Endothelial cell of umbilical vein (primary cell): Measurements from ENCODE around the gene KRT78. TPM values are rescaled to one million over a fixed set of nuclear protein-coding genes. Genes with fewer than 3 reads are reported as not detected.

Experiments used
- BruUV-seq: library from RNA; stranded (reverse); fragments of 400-500 nt; replicated peaks from 2 replicates; lab custom pipeline; 2021; lab: Mats Ljungman, UMichigan
- CTCF ChIA-PET: fragments of 300-600, 350-600 bp; sonication (Branson Sonifier 250); formaldehyde crosslinking; loops from one replicate; lab custom pipeline; 2021; ENCODE audit warnings: antibody characterized with exemption, inconsistent platforms; lab: Charles Lee
- POLR2A ChIA-PET: fragments of 300-600, 350-600 bp; sonication (Branson Sonifier 250); formaldehyde crosslinking; loops from one replicate; lab custom pipeline; 2021; ENCODE audit warnings: antibody characterized with exemption, inconsistent platforms; lab: Charles Lee
- DNase-seq: peaks from one replicate; pipeline ENCODE4 v3.0.0-alpha.2; 2011; ENCODE audit warnings: low read depth, low spot score
- FAIRE-seq: peaks from 2 replicates; lab custom pipeline; 2011; peaks lifted over from hg19 to GRCh38; lab: Jason Lieb, UNC
- H2AFZ ChIP-seq: 2 replicates; pipeline ENCODE4 v1.6.0; 2012; ENCODE audit warnings: low read depth, low read length, control low read depth, inconsistent platforms
- H3K27ac ChIP-seq: 2 replicates; pipeline ENCODE4 v1.5.1; 2011; ENCODE audit warnings: low read depth, mild to moderate bottlenecking, control low read depth, low read length, moderate library complexity; ENCODE audit not compliant: insufficient read depth
- H3K27me3 ChIP-seq, 2 experiments: 2 replicates each; pipeline versions ENCODE4 v1.6.0 to v1.6.1; 2011; ENCODE audit warnings: low read length in 2 of 2, mixed read lengths in 1 of 2; ENCODE audit not compliant: control insufficient read depth in 2 of 2, insufficient read depth in 2 of 2
- H3K36me3 ChIP-seq, 2 experiments: 2 replicates in 1 of 2; 3 replicates in 1 of 2; pipeline ENCODE4 v1.5.1; 2011; ENCODE audit warnings: low read length in 2 of 2, mild to moderate bottlenecking in 1 of 2, moderate library complexity in 1 of 2; ENCODE audit not compliant: control insufficient read depth in 2 of 2, insufficient read depth in 2 of 2; ENCODE audit errors: extremely low read depth in 1 of 2
- H3K4me1 ChIP-seq: 3 replicates; pipeline ENCODE4 v1.5.1; 2011; ENCODE audit warnings: mild to moderate bottlenecking, low read length; ENCODE audit not compliant: control insufficient read depth, insufficient read depth; ENCODE audit errors: extremely low read depth
- H3K4me2 ChIP-seq: 2 replicates; pipeline ENCODE4 v1.6.1; 2011; ENCODE audit warnings: low read length, control low read depth, mixed read lengths; ENCODE audit not compliant: insufficient read depth
- H3K4me3 ChIP-seq, 3 experiments: fragments of 200-600 bp in 1 of 3; sonication (generic), shearing (Covaris generic) in 1 of 3; replicated peaks in 1 of 3; 2 replicates each; pipeline ENCODE4 v1.5.1; 2011 to 2016; ENCODE audit warnings: control low read depth in 3 of 3, low read length in 3 of 3, mild to moderate bottlenecking in 2 of 3, inconsistent platforms in 1 of 3, low read depth in 1 of 3, moderate library complexity in 1 of 3; ENCODE audit not compliant: insufficient read depth in 1 of 3
- H3K79me2 ChIP-seq: 2 replicates; pipeline ENCODE4 v1.6.0; 2012; ENCODE audit warnings: low read length, inconsistent platforms; ENCODE audit not compliant: control insufficient read depth, insufficient read depth
- H3K9ac ChIP-seq: replicated peaks from 2 replicates; pipeline ENCODE3; 2011; ENCODE audit warnings: low read length, control low read depth; ENCODE audit not compliant: insufficient read depth; ENCODE audit errors: extremely low read depth
- H3K9me1 ChIP-seq: replicated peaks from 3 replicates; pipeline ENCODE4 v1.6.0; 2011; ENCODE audit warnings: mild to moderate bottlenecking, low read length; ENCODE audit not compliant: control insufficient read depth, insufficient read depth; ENCODE audit errors: extremely low read depth
- H3K9me3 ChIP-seq: replicated peaks from 2 replicates; pipeline ENCODE4 v1.5.1; 2012; ENCODE audit warnings: low read length, inconsistent platforms; ENCODE audit not compliant: control insufficient read depth, insufficient read depth
- H4K20me1 ChIP-seq: replicated peaks from 2 replicates; pipeline ENCODE3; 2011; ENCODE audit warnings: mild to moderate bottlenecking, low read length; ENCODE audit not compliant: control insufficient read depth, insufficient read depth; ENCODE audit errors: extremely low read depth
- EZH2 ChIP-seq: IDR thresholded peaks from 2 replicates; pipeline ENCODE4 v1.6.1; 2012; ENCODE audit warnings: borderline replicate concordance, low read depth, mild to moderate bottlenecking, moderate library complexity, low read length, inconsistent platforms; ENCODE audit not compliant: severe bottlenecking
- FOS ChIP-seq: IDR thresholded peaks from 2 replicates; pipeline ENCODE4 v1.6.1; 2011; ENCODE audit warnings: mild to moderate bottlenecking, low read length, moderate library complexity, borderline replicate concordance; ENCODE audit not compliant: insufficient read depth
- GATA2 ChIP-seq: IDR thresholded peaks from 2 replicates; pipeline ENCODE4 v1.7.0; 2011; ENCODE audit warnings: low read depth, mild to moderate bottlenecking, moderate library complexity, mixed read lengths, low read length; ENCODE audit not compliant: insufficient read length, insufficient read depth
- JUN ChIP-seq: IDR thresholded peaks from 2 replicates; pipeline ENCODE4 v1.6.1; 2011; ENCODE audit warnings: borderline replicate concordance, low read depth; ENCODE audit not compliant: insufficient read length, insufficient read depth
- MYC ChIP-seq: IDR thresholded peaks from one replicate; pipeline ENCODE4 v1.6.1; 2011; ENCODE audit warnings: mild to moderate bottlenecking, low read depth, low read length
- POLR2A ChIP-seq: IDR thresholded peaks from 2 replicates; pipeline ENCODE4 v1.6.1; 2012; ENCODE audit warnings: low read depth, mild to moderate bottlenecking, control low read depth, low read length
- POLR2AphosphoS5 ChIP-seq: IDR thresholded peaks from 2 replicates; pipeline ENCODE4 v1.6.1; 2012; ENCODE audit warnings: low read depth, mild to moderate bottlenecking, control low read depth, low read length, moderate library complexity; ENCODE audit not compliant: insufficient read depth
- dilution Hi-C: fragments of 300-500 bp; cut with MboI; formaldehyde crosslinking; loops from one replicate; pipeline ENCODE4 v1.15.0; 2019; ENCODE audit warnings: low sequenced_read_pairs; ENCODE audit not compliant: extremely low pct_ligation_motif_present
- intact Hi-C: fragments of 100-400 bp; cut with micrococcal nuclease; formaldehyde crosslinking; loops from one replicate; pipeline ENCODE4 v1.10.0; 2022
- polyA plus RNA-seq, 4 experiments: library from polyadenylated mRNA; depleted of rRNA in 3 of 4; stranded (reverse) in 3 of 4; unstranded in 1 of 4; fragments of >200 nt; gene quantifications; 2 replicates each; pipeline versions ENCODE4 v1.2.1 to v1.2.3, GENCODE V29; 2011 to 2012; ENCODE audit warnings: missing spikeins in 1 of 4
- total RNA-seq: library from RNA; stranded (reverse); gene quantifications from 2 replicates; pipeline ENCODE4 v1.2.3, GENCODE V29; 2021
- TF ChIP-seq, protein P1 (sequence below), 2 donors: IDR thresholded peaks; 1 replicate in 1 of 2; 2 replicates in 1 of 2; pipeline ENCODE4 v1.5.1; 2011; ENCODE audit warnings: low read length in 2 of 2, mild to moderate bottlenecking in 2 of 2, moderate library complexity in 2 of 2, control low read depth in 1 of 2, inconsistent platforms in 1 of 2, low read depth in 1 of 2; ENCODE audit not compliant: insufficient read depth in 1 of 2; ENCODE audit errors: extremely low read depth in 1 of 2
- TF ChIP-seq, protein P2 (sequence below): IDR thresholded peaks from 2 replicates; pipeline ENCODE4 v1.6.1; 2011; ENCODE audit not compliant: insufficient read depth, insufficient read length

Gene KRT78
- total and polyA plus RNA-seq, 2 donors (not counting 3 experiments of a cell fraction or from before 2014, with no cell fraction given) = not detected

DNA sequence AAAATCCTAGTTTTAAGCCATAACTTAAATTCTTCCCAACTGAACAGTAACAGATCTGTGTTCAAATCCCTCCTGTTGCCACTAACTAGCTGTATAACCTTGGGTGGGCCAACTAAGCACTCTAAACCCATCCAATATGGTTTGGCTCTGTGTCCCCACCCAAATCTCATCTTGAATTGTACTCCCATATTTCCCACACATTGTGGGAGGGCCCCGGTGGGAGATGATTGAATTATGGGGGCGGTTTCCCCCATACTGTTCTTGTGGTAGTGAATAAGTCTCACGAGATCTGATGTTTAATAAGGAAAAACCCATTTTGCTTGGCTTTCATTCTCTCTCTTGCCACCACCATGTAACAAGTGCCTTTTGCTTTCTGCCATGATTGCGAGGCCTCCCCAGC, 33.6 kb downstream of the KRT78 start:
- Histone ChIP-seq H3K9ac (no peak overlapping the region), H3K27ac (no peak overlapping the region), H3K36me3 (no peaks in the 10 kb centered on the region), H3K79me2 (no peaks in the 10 kb centered on the region), H3K9me3 (no peaks in the 10 kb centered on the region), H3K27me3 (peaks cover 0 to 1% of the 10 kb centered on the region in 2 experiments), H3K9me1 (no peaks in the 10 kb centered on the region), H3K4me1 (no peaks in the 10 kb centered on the region), H4K20me1 (no peaks in the 10 kb centered on the region), H3K4me3 (no peak overlapping the region), H3K4me2 (no peak overlapping the region), H2AFZ (no peak overlapping the region)
- no TSS peak for BruUV-seq
- dilution Hi-C loops (no loop called here), intact Hi-C loops (no loop called here)
- DNase-seq (no peak), FAIRE-seq (no peak)
- ChIA-PET POLR2A (no interaction called here), CTCF (interaction anchor here (1.5 kb wide), 1 partner anchor 50 kb away, joined by 3 read pairs; no protein-coding TSS in a partner anchor)
- no peak for TF ChIP-seq FOS
- no peak for TF ChIP-seq MYC
- no peak for TF ChIP-seq GATA2
- no peak for TF ChIP-seq POLR2AphosphoS5
- no peak for TF ChIP-seq JUN
- no peak for TF ChIP-seq POLR2A
- TF ChIP-seq, protein P1, sequence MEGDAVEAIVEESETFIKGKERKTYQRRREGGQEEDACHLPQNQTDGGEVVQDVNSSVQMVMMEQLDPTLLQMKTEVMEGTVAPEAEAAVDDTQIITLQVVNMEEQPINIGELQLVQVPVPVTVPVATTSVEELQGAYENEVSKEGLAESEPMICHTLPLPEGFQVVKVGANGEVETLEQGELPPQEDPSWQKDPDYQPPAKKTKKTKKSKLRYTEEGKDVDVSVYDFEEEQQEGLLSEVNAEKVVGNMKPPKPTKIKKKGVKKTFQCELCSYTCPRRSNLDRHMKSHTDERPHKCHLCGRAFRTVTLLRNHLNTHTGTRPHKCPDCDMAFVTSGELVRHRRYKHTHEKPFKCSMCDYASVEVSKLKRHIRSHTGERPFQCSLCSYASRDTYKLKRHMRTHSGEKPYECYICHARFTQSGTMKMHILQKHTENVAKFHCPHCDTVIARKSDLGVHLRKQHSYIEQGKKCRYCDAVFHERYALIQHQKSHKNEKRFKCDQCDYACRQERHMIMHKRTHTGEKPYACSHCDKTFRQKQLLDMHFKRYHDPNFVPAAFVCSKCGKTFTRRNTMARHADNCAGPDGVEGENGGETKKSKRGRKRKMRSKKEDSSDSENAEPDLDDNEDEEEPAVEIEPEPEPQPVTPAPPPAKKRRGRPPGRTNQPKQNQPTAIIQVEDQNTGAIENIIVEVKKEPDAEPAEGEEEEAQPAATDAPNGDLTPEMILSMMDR (IDR thresholded peaks at IDR 0.05; ENCODE audit: extremely low read depth in 1 of 2, insufficient read depth in 1 of 2, low read depth in 1 of 2, low read length in 2 of 2) = no peak
- TF ChIP-seq EZH2 = no peak
- TF ChIP-seq, protein P2, sequence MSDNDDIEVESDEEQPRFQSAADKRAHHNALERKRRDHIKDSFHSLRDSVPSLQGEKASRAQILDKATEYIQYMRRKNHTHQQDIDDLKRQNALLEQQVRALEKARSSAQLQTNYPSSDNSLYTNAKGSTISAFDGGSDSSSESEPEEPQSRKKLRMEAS = no peak
